ENCODE measurements around the gene GIMAP8.

The GIMAP8 gene

GRCh38 chr7:150442811-150443210, 7.6 kb upstream of the GIMAP8 start:
- no peak for DNase-seq (ENCODE audit: extremely low spot score)
- ChIA-PET CTCF (no interaction called here), POLR2A (no interaction called here)
- TF ChIP-seq LEF1 (IDR thresholded peaks at IDR 0.05; ENCODE audit: borderline replicate concordance) (no peak), ZNF384 (IDR thresholded peaks at IDR 0.05) (no peak), NFRKB (IDR thresholded peaks at IDR 0.05) (no peak), CTBP1 (IDR thresholded peaks at IDR 0.05; ENCODE audit: borderline replicate concordance) (no peak), ARNT (IDR thresholded peaks at IDR 0.05) (no peak), FOXA1 (IDR thresholded peaks at IDR 0.05) (no peak), FOXK2 (IDR thresholded peaks at IDR 0.05) (no peak), PKNOX1 (IDR thresholded peaks at IDR 0.05) (no peak), ELF4 (IDR thresholded peaks at IDR 0.05) (no peak), BHLHE40 (IDR thresholded peaks at IDR 0.05; ENCODE audit: borderline replicate concordance) (no peak), SUZ12 (IDR thresholded peaks at IDR 0.05) (no peak), L3MBTL2 (conservative IDR thresholded peaks at IDR 0.05) (no peak), SP1 (IDR thresholded peaks at IDR 0.05) (no peak), HDGF (IDR thresholded peaks at IDR 0.05; ENCODE audit: borderline replicate concordance) (no peak)

GRCh38 chr7:150443793-150444540, 6.5 kb upstream of the GIMAP8 start:
- DNase-seq (ENCODE audit: extremely low spot score) = no peak
- CTCF ChIA-PET = no interaction called here
- POLR2A ChIA-PET = no interaction called here
- TF ChIP-seq CTBP1 (IDR thresholded peaks at IDR 0.05; ENCODE audit: borderline replicate concordance) (no peak), FOXM1 (IDR thresholded peaks at IDR 0.05; ENCODE audit: borderline replicate concordance) (no peak), SP1 (IDR thresholded peaks at IDR 0.05) (no peak), BHLHE40 (IDR thresholded peaks at IDR 0.05; ENCODE audit: borderline replicate concordance) (no peak), FOXK2 (IDR thresholded peaks at IDR 0.05) (no peak), HDGF (IDR thresholded peaks at IDR 0.05; ENCODE audit: borderline replicate concordance) (no peak), LEF1 (IDR thresholded peaks at IDR 0.05; ENCODE audit: borderline replicate concordance) (no peak), L3MBTL2 (conservative IDR thresholded peaks at IDR 0.05) (no peak), SUZ12 (IDR thresholded peaks at IDR 0.05) (no peak), FOXA1 (IDR thresholded peaks at IDR 0.05) (no peak), PKNOX1 (IDR thresholded peaks at IDR 0.05) (no peak), TARDBP (IDR thresholded peaks at IDR 0.05) (no peak), ZNF384 (IDR thresholded peaks at IDR 0.05) (no peak), ARNT (IDR thresholded peaks at IDR 0.05) (no peak)

- ChIA-PET CTCF (interaction anchor here (0.6 kb wide), 1 partner anchor 157 kb away, joined by 3 read pairs; no protein-coding TSS in a partner anchor), POLR2A (no interaction called here)
- TF ChIP-seq CTBP1 (IDR thresholded peaks at IDR 0.05; ENCODE audit: borderline replicate concordance) = no peak
- no peak for TF ChIP-seq HDGF (IDR thresholded peaks at IDR 0.05; ENCODE audit: borderline replicate concordance)
- no peak for TF ChIP-seq NFRKB (IDR thresholded peaks at IDR 0.05)
- no peak for TF ChIP-seq PKNOX1 (IDR thresholded peaks at IDR 0.05)
- TF ChIP-seq BHLHE40 (IDR thresholded peaks at IDR 0.05; ENCODE audit: borderline replicate concordance) = no peak
- TF ChIP-seq TARDBP (IDR thresholded peaks at IDR 0.05) = no peak
- no peak for TF ChIP-seq SUZ12 (IDR thresholded peaks at IDR 0.05)
- no peak for TF ChIP-seq ZNF384 (IDR thresholded peaks at IDR 0.05)
- TF ChIP-seq SP1 (IDR thresholded peaks at IDR 0.05) = no peak
- TF ChIP-seq FOXK2 (IDR thresholded peaks at IDR 0.05) = no peak
- no peak for TF ChIP-seq FOXM1 (IDR thresholded peaks at IDR 0.05; ENCODE audit: borderline replicate concordance)
- no peak for TF ChIP-seq L3MBTL2 (conservative IDR thresholded peaks at IDR 0.05)
- no peak for TF ChIP-seq ELF4 (IDR thresholded peaks at IDR 0.05)
- TF ChIP-seq ARNT (IDR thresholded peaks at IDR 0.05) = no peak
- no peak for TF ChIP-seq LEF1 (IDR thresholded peaks at IDR 0.05; ENCODE audit: borderline replicate concordance)
- TF ChIP-seq FOXA1 (IDR thresholded peaks at IDR 0.05) = no peak
- no peak for DNase-seq (ENCODE audit: extremely low spot score)
Observed at GRCh38 chr7:150444674-150445365, 5.6 kb upstream of the GIMAP8 start.

GRCh38 chr7:150446288-150446938, 4.0 kb upstream of the GIMAP8 start:
- no peak for DNase-seq (ENCODE audit: extremely low spot score)
- ChIA-PET POLR2A (no interaction called here), CTCF (interaction anchor here (1.3 kb wide), 1 partner anchor 13 kb away, joined by 3 read pairs; no protein-coding TSS in a partner anchor)
- TF ChIP-seq FOXM1 (IDR thresholded peaks at IDR 0.05; ENCODE audit: borderline replicate concordance) (no peak), BHLHE40 (IDR thresholded peaks at IDR 0.05; ENCODE audit: borderline replicate concordance) (no peak), SP1 (IDR thresholded peaks at IDR 0.05) (no peak), CTBP1 (IDR thresholded peaks at IDR 0.05; ENCODE audit: borderline replicate concordance) (no peak), FOXK2 (IDR thresholded peaks at IDR 0.05) (no peak), PKNOX1 (IDR thresholded peaks at IDR 0.05) (no peak), SUZ12 (IDR thresholded peaks at IDR 0.05) (no peak), LEF1 (IDR thresholded peaks at IDR 0.05; ENCODE audit: borderline replicate concordance) (no peak), L3MBTL2 (conservative IDR thresholded peaks at IDR 0.05) (no peak), TARDBP (IDR thresholded peaks at IDR 0.05) (no peak), ARNT (IDR thresholded peaks at IDR 0.05) (no peak)
